Peyer's patch (tissue), 4 donors: Measurements from ENCODE around the gene NUDT12.

ENCODE experiments used
- POLR2A ChIP-seq, 2 donors: fragments of 450-650 bp; IDR thresholded peaks; one replicate each; pipeline ENCODE4 v1.5.1; 2017; ENCODE audit warnings: antibody characterized with exemption in 2 of 2, mild to moderate bottlenecking in 2 of 2, moderate library complexity in 2 of 2
- TF ChIP-seq, protein P1 (sequence below), 6 experiments: fragments of 450-650 bp in 4 of 6; fragments of 200-600 bp in 2 of 6; sonication (generic) in 1 of 6; IDR thresholded peaks; one replicate each; pipeline ENCODE4 v1.5.1; 2017 to 2019; ENCODE audit warnings: antibody characterized with exemption in 6 of 6, mild to moderate bottlenecking in 3 of 6, moderate library complexity in 1 of 6

DNA sequence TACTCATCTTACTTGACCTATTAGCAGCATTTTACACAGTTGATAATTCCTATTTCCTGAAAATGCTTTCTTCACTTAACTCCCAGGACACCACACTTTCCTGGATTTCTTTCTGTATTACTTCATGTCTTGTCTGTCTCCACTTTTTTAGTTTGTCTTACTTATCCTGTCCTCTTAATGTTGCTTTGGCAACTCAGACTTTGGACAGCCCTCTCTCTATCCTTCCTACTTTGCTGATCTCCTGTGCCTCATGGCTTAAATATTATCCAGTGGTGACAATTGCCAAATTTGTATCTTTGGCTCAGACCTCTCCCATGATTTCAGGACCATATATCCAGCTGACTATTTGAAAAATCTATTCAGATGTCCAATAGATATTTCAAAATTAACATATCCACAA lies 39.8 kb upstream of the NUDT12 start:
- TF ChIP-seq, protein P1, sequence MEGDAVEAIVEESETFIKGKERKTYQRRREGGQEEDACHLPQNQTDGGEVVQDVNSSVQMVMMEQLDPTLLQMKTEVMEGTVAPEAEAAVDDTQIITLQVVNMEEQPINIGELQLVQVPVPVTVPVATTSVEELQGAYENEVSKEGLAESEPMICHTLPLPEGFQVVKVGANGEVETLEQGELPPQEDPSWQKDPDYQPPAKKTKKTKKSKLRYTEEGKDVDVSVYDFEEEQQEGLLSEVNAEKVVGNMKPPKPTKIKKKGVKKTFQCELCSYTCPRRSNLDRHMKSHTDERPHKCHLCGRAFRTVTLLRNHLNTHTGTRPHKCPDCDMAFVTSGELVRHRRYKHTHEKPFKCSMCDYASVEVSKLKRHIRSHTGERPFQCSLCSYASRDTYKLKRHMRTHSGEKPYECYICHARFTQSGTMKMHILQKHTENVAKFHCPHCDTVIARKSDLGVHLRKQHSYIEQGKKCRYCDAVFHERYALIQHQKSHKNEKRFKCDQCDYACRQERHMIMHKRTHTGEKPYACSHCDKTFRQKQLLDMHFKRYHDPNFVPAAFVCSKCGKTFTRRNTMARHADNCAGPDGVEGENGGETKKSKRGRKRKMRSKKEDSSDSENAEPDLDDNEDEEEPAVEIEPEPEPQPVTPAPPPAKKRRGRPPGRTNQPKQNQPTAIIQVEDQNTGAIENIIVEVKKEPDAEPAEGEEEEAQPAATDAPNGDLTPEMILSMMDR (IDR thresholded peaks at IDR 0.05), result no peak
- TF ChIP-seq POLR2A (IDR thresholded peaks at IDR 0.05), result no peak
